Measurements from ENCODE around the gene PTPRR.

GRCh38 chr12:70747445-70748260, 172.9 kb downstream of the PTPRR start:
- TF ChIP-seq CTCF (IDR thresholded peaks at IDR 0.05; ENCODE audit: low read depth, low read length, poor library complexity, severe bottlenecking) (no peak), EZH2phosphoT487 (IDR thresholded peaks at IDR 0.05; ENCODE audit: borderline replicate concordance, low read length) (no peak)

Measured in DOHH2 (cell line).